ENCODE results near the gene CDC45.

CDC45 gene

GRCh38 chr22:19516378-19517170 is 36.9 kb downstream of the CDC45 start:
- DNase-seq (ENCODE audit: low read depth) = no peak

- DNase-seq (ENCODE audit: low read depth) = no peak
Observed at GRCh38 chr22:19517171-19517500, 37.4 kb downstream of the CDC45 start.

GRCh38 chr22:19517919-19518611 is 38.3 kb downstream of the CDC45 start:
- DNase-seq (ENCODE audit: low read depth) = no peak

GRCh38 chr22:19518635-19519034 is 38.9 kb downstream of the CDC45 start:
- DNase-seq (ENCODE audit: low read depth) = no peak

GRCh38 chr22:19519041-19519926 is 39.6 kb downstream of the CDC45 start:
- no peak for DNase-seq (ENCODE audit: low read depth)

- no peak for DNase-seq (ENCODE audit: low read depth)
Observed at GRCh38 chr22:19520007-19520406, 40.3 kb downstream of the CDC45 start.

- no peak for DNase-seq (ENCODE audit: low read depth)
Observed at GRCh38 chr22:19520566-19521305, 41.0 kb downstream of the CDC45 start.

GRCh38 chr22:19522190-19522880 is 42.6 kb downstream of the CDC45 start:
- no peak for DNase-seq (ENCODE audit: low read depth)

GRCh38 chr22:19522881-19523239 is 43.1 kb downstream of the CDC45 start:
- no peak for DNase-seq (ENCODE audit: low read depth)

GRCh38 chr22:19523240-19524169 is 43.8 kb downstream of the CDC45 start:
- DNase-seq (ENCODE audit: low read depth) = no peak

- no peak for DNase-seq (ENCODE audit: low read depth)
Observed at GRCh38 chr22:19524170-19525115, 44.7 kb downstream of the CDC45 start, which contains the start of gene CLDN5. Gene CLDN5 (minus strand): TSS chr22:19524410. CDS start chr22:19524255, 155 bp downstream.

- no peak for DNase-seq (ENCODE audit: low read depth)
Observed at GRCh38 chr22:19525116-19525660, 45.5 kb downstream of the CDC45 start.

- DNase-seq (ENCODE audit: low read depth) = no peak
Observed at GRCh38 chr22:19525666-19526065, 45.9 kb downstream of the CDC45 start.

GRCh38 chr22:19526076-19526701 is 46.5 kb downstream of the CDC45 start:
- no peak for DNase-seq (ENCODE audit: low read depth)

- no peak for DNase-seq (ENCODE audit: low read depth)
Observed at GRCh38 chr22:19526702-19527111, 47.0 kb downstream of the CDC45 start.

- no peak for DNase-seq (ENCODE audit: low read depth)
Observed at GRCh38 chr22:19527321-19527721, 47.6 kb downstream of the CDC45 start.

- no peak for DNase-seq (ENCODE audit: low read depth)
Observed at GRCh38 chr22:19527861-19528417, 48.2 kb downstream of the CDC45 start.

GRCh38 chr22:19529811-19530210 is 50.1 kb downstream of the CDC45 start:
- no peak for DNase-seq (ENCODE audit: low read depth)

Measured in stimulated activated CD8-positive, alpha-beta memory T cell treated with anti-CD3 and anti-CD28 coated beads, Interleukin-4, amount 100 ng/mL, for 24 hours (primary cell).